Thyroid gland (tissue), 4 donors: ENCODE data around the gene MAGEB2. TPM values are rescaled to one million over a fixed set of nuclear protein-coding genes. Genes with fewer than 3 reads are reported as not detected.

Experiments used
- DNase-seq, 2 donors: peaks; one replicate each; pipeline ENCODE4 v3.0.0-alpha.2; 2019
- H3K27ac ChIP-seq, 3 donors: fragments of 200-600 bp; sonication (generic); 1 replicate in 2 of 3; 2 replicates in 1 of 3; pipeline ENCODE4 v1.5.1; 2016 to 2019; ENCODE audit warnings: mild to moderate bottlenecking in 1 of 3, moderate library complexity in 1 of 3
- H3K27me3 ChIP-seq: fragments of 200-600 bp; sonication (generic); one replicate; pipeline ENCODE4 v1.5.1; 2019
- H3K36me3 ChIP-seq, 2 donors: fragments of 200-600 bp; sonication (generic); one replicate each; pipeline ENCODE4 v1.5.1; 2016 to 2019
- H3K4me1 ChIP-seq, 2 donors: fragments of 200-600 bp; sonication (generic); one replicate each; pipeline ENCODE4 v1.5.1; 2017 to 2019
- H3K4me3 ChIP-seq, 3 donors: fragments of 200-600 bp; sonication (generic); replicated peaks in 1 of 3; 1 replicate in 2 of 3; 2 replicates in 1 of 3; pipeline ENCODE4 v1.5.1; 2016; ENCODE audit warnings: mild to moderate bottlenecking in 1 of 3
- H3K9me3 ChIP-seq: fragments of 200-600 bp; sonication (generic); one replicate; pipeline ENCODE4 v1.5.1; 2017
- CTCF ChIP-seq, 6 experiments: fragments of 200-600 bp in 3 of 6; fragments of 450-650 bp in 3 of 6; sonication (generic) in 3 of 6; IDR thresholded peaks; one replicate each; pipeline ENCODE4 v1.5.1; 2016 to 2019; ENCODE audit warnings: antibody characterized with exemption in 6 of 6, mild to moderate bottlenecking in 2 of 6, inconsistent platforms in 1 of 6, moderate library complexity in 1 of 6
- POLR2A ChIP-seq, 2 donors: fragments of 450-650 bp; IDR thresholded peaks; one replicate each; pipeline ENCODE4 v1.6.1; 2017; ENCODE audit warnings: antibody characterized with exemption in 2 of 2, mild to moderate bottlenecking in 2 of 2, moderate library complexity in 1 of 2
- WGBS, 2 donors: methylation state at CpG; one replicate each; pipeline ENCODE4 v1.1.5; 2017; 5-methylcytosine and 5-hydroxymethylcytosine counted together
- intact Hi-C: fragments of 100-400 bp; cut with DNase I; formaldehyde crosslinking; loops from one replicate; pipeline ENCODE4 v1.15.1; 2023
- total RNA-seq, 4 donors: library from RNA; depleted of rRNA; stranded (reverse); fragments of >200 nt; gene quantifications; one replicate each; pipeline ENCODE4 v1.2.3, GENCODE V29; 2016

The MAGEB2 gene
- total RNA-seq, 4 donors from 2014 or later = 0.27 TPM; not detected in 3

DNA sequence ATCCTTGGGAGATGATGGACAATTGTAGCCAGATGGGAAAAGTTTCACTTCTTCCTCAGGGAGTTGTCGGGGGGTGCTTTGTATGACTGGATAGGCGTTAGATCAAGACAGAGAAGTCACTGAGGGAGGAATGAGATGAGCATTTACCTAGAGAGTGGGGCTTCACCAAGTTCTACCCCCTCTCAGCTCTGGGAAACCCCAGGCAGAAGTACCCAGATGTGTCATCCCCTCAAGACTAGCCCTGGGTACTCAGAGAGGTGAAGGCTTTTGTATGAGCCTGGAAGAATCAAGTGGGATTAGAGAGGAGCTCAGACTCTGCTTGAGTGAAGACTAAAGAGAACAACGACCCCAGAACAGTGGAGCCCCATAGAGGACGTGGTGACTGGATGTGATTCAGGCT is 33.5 kb downstream of the MAGEB2 start:
- Histone ChIP-seq H3K27me3 (no peaks in the 10 kb centered on the region), H3K27ac (no peak overlapping the region), H3K9me3 (no peaks in the 10 kb centered on the region), H3K36me3 (no peaks in the 10 kb centered on the region), H3K4me1 (no peaks in the 10 kb centered on the region), H3K4me3 (no peak overlapping the region)
- no peak for DNase-seq
- intact Hi-C loops = no loop called here
- 71 to 78% methylated on average over 4 of the region's 4 CpGs for WGBS, 2 donors
- no peak for TF ChIP-seq CTCF (IDR thresholded peaks at IDR 0.05)
- TF ChIP-seq POLR2A (IDR thresholded peaks at IDR 0.05) = no peak

GRCh38 chrX:30253257-30253656 is 37.9 kb downstream of the MAGEB2 start:
- 83 to 92% methylated on average over 1 of the region's 1 CpG for WGBS, 2 donors
- DNase-seq = no peak
- H3K9me3 ChIP-seq = no peaks in the 10 kb centered on the region
- TF ChIP-seq CTCF (IDR thresholded peaks at IDR 0.05) (no peak), POLR2A (IDR thresholded peaks at IDR 0.05) (no peak)
- no peaks in the 10 kb centered on the region for H3K27me3 ChIP-seq
- no peak overlapping the region for H3K27ac ChIP-seq
- H3K4me1 ChIP-seq = no peaks in the 10 kb centered on the region
- intact Hi-C loops = no loop called here
- H3K4me3 ChIP-seq = no peak overlapping the region
- no peaks in the 10 kb centered on the region for H3K36me3 ChIP-seq

GRCh38 chrX:30259927-30260326 is 44.6 kb downstream of the MAGEB2 start:
- no peaks in the 10 kb centered on the region for H3K36me3 ChIP-seq

DNA sequence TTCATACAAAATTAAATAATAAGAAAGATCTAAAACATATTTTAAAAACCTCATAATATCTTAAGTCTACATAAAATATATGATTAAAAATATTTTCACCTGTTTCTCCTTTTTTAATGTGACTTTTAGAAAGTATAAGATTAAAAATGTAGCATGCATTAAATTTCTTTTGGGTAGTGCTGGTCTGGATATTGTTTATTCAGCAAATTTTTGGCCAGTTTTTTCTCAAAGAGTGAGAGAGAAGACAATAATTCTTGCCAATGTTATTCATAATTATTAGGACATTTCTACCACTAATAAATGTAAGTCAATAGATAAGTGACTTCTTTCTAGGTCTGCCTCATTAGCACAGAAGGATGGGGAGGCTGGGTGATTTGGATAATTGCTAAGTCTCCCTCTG is 45.6 kb downstream of the MAGEB2 start:
- DNase-seq = no peak
- no peaks in the 10 kb centered on the region for H3K27me3 ChIP-seq
- H3K4me3 ChIP-seq = no peak overlapping the region
- no peaks in the 10 kb centered on the region for H3K9me3 ChIP-seq
- H3K27ac ChIP-seq = no peak overlapping the region
- no peaks in the 10 kb centered on the region for H3K4me1 ChIP-seq
- H3K36me3 ChIP-seq = no peaks in the 10 kb centered on the region
- intact Hi-C loops = no loop called here
- TF ChIP-seq CTCF (IDR thresholded peaks at IDR 0.05) (no peak), POLR2A (IDR thresholded peaks at IDR 0.05) (no peak)

More at GRCh38 chrX:30259927-30260326, 44.6 kb downstream of the MAGEB2 start:
- Histone ChIP-seq H3K9me3 (no peaks in the 10 kb centered on the region), H3K4me3 (no peak overlapping the region), H3K27ac (no peak overlapping the region), H3K4me1 (no peaks in the 10 kb centered on the region), H3K27me3 (no peaks in the 10 kb centered on the region)
- 81 to 83% methylated on average over 2 of the region's 2 CpGs for WGBS, 2 donors
- intact Hi-C loops = no loop called here
- TF ChIP-seq CTCF (IDR thresholded peaks at IDR 0.05) (no peak), POLR2A (IDR thresholded peaks at IDR 0.05) (no peak)
- DNase-seq = no peak

DNA sequence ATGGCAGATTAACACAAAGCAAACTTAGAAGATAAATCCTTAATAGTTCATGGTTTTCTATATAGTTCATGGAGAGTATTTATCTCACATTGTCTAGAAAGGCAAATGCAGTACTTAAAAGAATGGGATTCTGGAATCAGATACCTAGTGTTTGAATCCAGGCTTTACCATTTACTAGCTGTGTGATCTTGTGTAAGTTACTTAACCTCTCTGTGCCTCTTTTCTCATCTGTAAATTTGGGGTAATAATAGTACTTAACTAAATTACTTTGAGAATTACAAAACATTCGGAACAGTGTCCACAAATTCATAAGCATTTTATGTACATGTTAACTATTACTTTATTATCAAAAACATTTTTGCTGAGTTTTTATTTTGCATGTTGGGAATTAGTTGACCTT is 47.4 kb downstream of the MAGEB2 start:
- WGBS, 2 donors = 85 to 86% methylated on average over 1 of the region's 1 CpG
- intact Hi-C loops = no loop called here
- Histone ChIP-seq H3K4me3 (no peak overlapping the region), H3K27ac (no peak overlapping the region), H3K27me3 (no peaks in the 10 kb centered on the region), H3K36me3 (no peaks in the 10 kb centered on the region), H3K9me3 (no peaks in the 10 kb centered on the region), H3K4me1 (no peaks in the 10 kb centered on the region)
- TF ChIP-seq POLR2A (IDR thresholded peaks at IDR 0.05) = no peak
- TF ChIP-seq CTCF (IDR thresholded peaks at IDR 0.05) = no peak
- DNase-seq = no peak

Other genes with a start within 250 kb of the MAGEB2 start
- gene MAGEB3, start 15.1 kb downstream of the MAGEB2 start, total RNA-seq = not detected
- not detected for gene MAGEB4, start 26.4 kb downstream of the MAGEB2 start, total RNA-seq
- not detected for gene MAGEB1, start 31.6 kb downstream of the MAGEB2 start, total RNA-seq
- under 1 TPM in 1 of 4 donors, not detected in 3; 0.13 TPM for gene NR0B1, start 93.8 kb downstream of the MAGEB2 start, total RNA-seq